ENCODE results near the gene LAIR1.

- TF ChIP-seq CTCF (optimal IDR thresholded peaks at IDR 0.05 in 1 of 3, IDR thresholded peaks at IDR 0.05 in 1 of 3, conservative IDR thresholded peaks at IDR 0.05 in 1 of 3; ENCODE audit: extremely low read depth in 1 of 3, insufficient read depth in 2 of 3, low read length in 3 of 3) (no peak), EZH2 (IDR thresholded peaks at IDR 0.05; ENCODE audit: low read length) (no peak)
Observed at GRCh38 chr19:54345938-54346386, 18.8 kb downstream of the LAIR1 start.
